Measurements from ENCODE around the gene RBM11.

- no peak for TF ChIP-seq CTCF (IDR thresholded peaks at IDR 0.05; ENCODE audit: insufficient read depth, low read length, poor library complexity, severe bottlenecking)
- no peak for TF ChIP-seq EZH2phosphoT487 (conservative IDR thresholded peaks at IDR 0.05; ENCODE audit: low read length)
Observed at GRCh38 chr21:14229399-14229798, 13.4 kb downstream of the RBM11 start.

Data from SU-DHL-6 (cell line).